ENCODE measurements around the gene CCNI2. TPM values are rescaled to one million over a fixed set of nuclear protein-coding genes. Genes with fewer than 3 reads are reported as not detected.

Gene CCNI2
- polyA plus RNA-seq, 1 donor (not counting 4 experiments of a cell fraction or from before 2014, with no cell fraction given) = not detected

- Histone ChIP-seq H2AFZ (ENCODE audit: control insufficient read depth, low read length) (no peak overlapping the region), H3K36me3 (ENCODE audit: control insufficient read depth in 2 of 2, extremely low read depth in 1 of 2, insufficient read depth in 2 of 2, low read length in 2 of 2) (peaks cover 32 to 42% of the 10 kb centered on the region in 2 experiments), H3K27ac (ENCODE audit: control insufficient read depth, insufficient read depth, low read length) (no peak overlapping the region), H3K4me3 (ENCODE audit: control insufficient read depth in 2 of 3, extremely low read depth in 1 of 3, insufficient read depth in 2 of 3, low read depth in 1 of 3, low read length in 3 of 3) (no peak overlapping the region), H3K79me2 (ENCODE audit: control insufficient read depth, insufficient read depth, low read length) (no peaks in the 10 kb centered on the region), H4K20me1 (ENCODE audit: control insufficient read depth, extremely low read depth, insufficient read depth, low read length) (no peaks in the 10 kb centered on the region), H3K4me1 (ENCODE audit: control insufficient read depth, extremely low read depth, insufficient read depth, low read length) (no peaks in the 10 kb centered on the region), H3K27me3 (ENCODE audit: control insufficient read depth, extremely low read depth, insufficient read depth, low read length) (no peaks in the 10 kb centered on the region), H3K9me1 (ENCODE audit: control insufficient read depth, extremely low read depth, insufficient read depth, low read length) (no peaks in the 10 kb centered on the region), H3K4me2 (ENCODE audit: control insufficient read depth, extremely low read depth, insufficient read depth, low read depth, low read length) (no peak overlapping the region), H3K9ac (ENCODE audit: control insufficient read depth, extremely low read depth, insufficient read depth, low read length) (no peak overlapping the region), H3K9me3 (ENCODE audit: control insufficient read depth, low read depth, low read length) (no peaks in the 10 kb centered on the region)
- DNase-seq (ENCODE audit: low read depth, low spot score) (no peak), FAIRE-seq (no peak)
- dilution Hi-C loops (cut with MboI; ENCODE audit: extremely low pct_ligation_motif_present, low sequenced_read_pairs) = no loop called here
- TF ChIP-seq CTCF (optimal IDR thresholded peaks at IDR 0.05 in 1 of 3, IDR thresholded peaks at IDR 0.05 in 1 of 3, conservative IDR thresholded peaks at IDR 0.05 in 1 of 3; ENCODE audit: extremely low read depth in 1 of 3, insufficient read depth in 2 of 3, low read length in 3 of 3) (no peak), EZH2 (IDR thresholded peaks at IDR 0.05; ENCODE audit: low read length) (no peak)
Measured at GRCh38 chr5:132760049-132760420, 12.8 kb downstream of the CCNI2 start.

- TF ChIP-seq CTCF (optimal IDR thresholded peaks at IDR 0.05 in 1 of 3, IDR thresholded peaks at IDR 0.05 in 1 of 3, conservative IDR thresholded peaks at IDR 0.05 in 1 of 3; ENCODE audit: extremely low read depth in 1 of 3, insufficient read depth in 2 of 3, low read length in 3 of 3) (no peak), EZH2 (IDR thresholded peaks at IDR 0.05; ENCODE audit: low read length) (no peak)
- dilution Hi-C loops (cut with MboI; ENCODE audit: extremely low pct_ligation_motif_present, low sequenced_read_pairs) = no loop called here
Measured at GRCh38 chr5:132760601-132761317, 13.5 kb downstream of the CCNI2 start.

More at GRCh38 chr5:132760601-132761317, 13.5 kb downstream of the CCNI2 start:
- Histone ChIP-seq H3K27me3 (ENCODE audit: control insufficient read depth, extremely low read depth, insufficient read depth, low read length) (no peaks in the 10 kb centered on the region), H3K9me1 (ENCODE audit: control insufficient read depth, extremely low read depth, insufficient read depth, low read length) (no peaks in the 10 kb centered on the region), H3K36me3 (ENCODE audit: control insufficient read depth in 2 of 2, extremely low read depth in 1 of 2, insufficient read depth in 2 of 2, low read length in 2 of 2) (peaks cover 32 to 44% of the 10 kb centered on the region in 2 experiments), H3K9me3 (ENCODE audit: control insufficient read depth, low read depth, low read length) (no peaks in the 10 kb centered on the region), H3K79me2 (ENCODE audit: control insufficient read depth, insufficient read depth, low read length) (no peaks in the 10 kb centered on the region), H3K9ac (ENCODE audit: control insufficient read depth, extremely low read depth, insufficient read depth, low read length) (no peak overlapping the region), H2AFZ (ENCODE audit: control insufficient read depth, low read length) (no peak overlapping the region), H3K4me2 (ENCODE audit: control insufficient read depth, extremely low read depth, insufficient read depth, low read depth, low read length) (no peak overlapping the region), H3K4me3 (ENCODE audit: control insufficient read depth in 2 of 3, extremely low read depth in 1 of 3, insufficient read depth in 2 of 3, low read depth in 1 of 3, low read length in 3 of 3) (no peak overlapping the region), H3K4me1 (ENCODE audit: control insufficient read depth, extremely low read depth, insufficient read depth, low read length) (no peaks in the 10 kb centered on the region), H4K20me1 (ENCODE audit: control insufficient read depth, extremely low read depth, insufficient read depth, low read length) (no peaks in the 10 kb centered on the region), H3K27ac (ENCODE audit: control insufficient read depth, insufficient read depth, low read length) (no peak overlapping the region)
- FAIRE-seq = no peak
- DNase-seq (ENCODE audit: low read depth, low spot score) = no peak

Measured in keratinocyte (primary cell).